HepG2 (cell line): ENCODE measurements around the gene FAM20A. TPM values are rescaled to one million over a fixed set of nuclear protein-coding genes. Genes with fewer than 3 reads are reported as not detected.

Experiments used
- ADNP ChIP-seq: sonication (generic); formaldehyde crosslinking; IDR thresholded peaks from 2 replicates; pipeline ENCODE4 v1.4.0; 2020; ENCODE audit warnings: missing genetic modification reagents
- AGO1 ChIP-seq: fragments of 200-400 bp; formaldehyde crosslinking; IDR thresholded peaks from 2 replicates; pipeline ENCODE4 v1.6.1; 2017; ENCODE audit warnings: mild to moderate bottlenecking, low read depth, low read length, moderate library complexity; ENCODE audit not compliant: poor library complexity, severe bottlenecking
- ARNTL ChIP-seq: sonication (generic); formaldehyde crosslinking; IDR thresholded peaks from 2 replicates; pipeline ENCODE4 v1.4.0; 2020; ENCODE audit warnings: mild to moderate bottlenecking, missing genetic modification reagents
- CSRNP1 ChIP-seq: sonication (generic); formaldehyde crosslinking; IDR thresholded peaks from 2 replicates; pipeline ENCODE4 v1.8.1; 2023; ENCODE audit warnings: mild to moderate bottlenecking, missing genetic modification reagents
- ELK4 ChIP-seq: sonication (generic); formaldehyde crosslinking; IDR thresholded peaks from 2 replicates; pipeline ENCODE4 v1.9.0; 2021; ENCODE audit warnings: missing genetic modification reagents, borderline replicate concordance
- GZF1 ChIP-seq: sonication (generic); formaldehyde crosslinking; IDR thresholded peaks from 2 replicates; pipeline ENCODE4 v1.5.1; 2020; ENCODE audit warnings: mild to moderate bottlenecking, missing genetic modification reagents
- HIVEP1 ChIP-seq: sonication (generic); formaldehyde crosslinking; IDR thresholded peaks from 2 replicates; pipeline ENCODE4 v1.4.0; 2020; ENCODE audit warnings: mild to moderate bottlenecking, missing genetic modification reagents
- KDM3A ChIP-seq: IDR thresholded peaks from 2 replicates; pipeline ENCODE4 v1.6.1; 2018; ENCODE audit warnings: low read depth, missing compliant biosample characterization
- KLF13 ChIP-seq: sonication (generic); formaldehyde crosslinking; IDR thresholded peaks from 2 replicates; pipeline ENCODE4 v1.4.0; 2020; ENCODE audit warnings: mild to moderate bottlenecking, missing genetic modification reagents
- MBNL3 ChIP-seq: fragments of 250-450 bp; sonication (Bioruptor Pico); conservative IDR thresholded peaks from 2 replicates; pipeline ENCODE4 v1.8.0; 2022; ENCODE audit warnings: mild to moderate bottlenecking, inconsistent platforms
- MXD3 ChIP-seq: IDR thresholded peaks from 2 replicates; pipeline ENCODE4 v1.6.1; 2016; ENCODE audit warnings: mild to moderate bottlenecking, missing biosample characterization, missing genetic modification reagents
- NFYB ChIP-seq: sonication (generic); formaldehyde crosslinking; IDR thresholded peaks from 2 replicates; pipeline ENCODE4 v1.4.0; 2020; ENCODE audit warnings: missing genetic modification reagents
- PCBP1 ChIP-seq: fragments of 200-400 bp; formaldehyde crosslinking; IDR thresholded peaks from 2 replicates; pipeline ENCODE4 v1.6.1; 2017; ENCODE audit warnings: mild to moderate bottlenecking, low read depth, low read length, borderline replicate concordance
- RFXANK ChIP-seq: IDR thresholded peaks from 2 replicates; pipeline ENCODE4 v1.6.1; 2016
- TRAFD1 ChIP-seq: sonication (generic); formaldehyde crosslinking; IDR thresholded peaks from 2 replicates; pipeline ENCODE4 v1.5.1; 2020; ENCODE audit warnings: missing genetic modification reagents, mild to moderate bottlenecking, borderline replicate concordance
- XBP1 ChIP-seq: sonication (generic); formaldehyde crosslinking; IDR thresholded peaks from 2 replicates; pipeline ENCODE4 v1.5.0; 2020; ENCODE audit warnings: missing genetic modification reagents
- YEATS4 ChIP-seq: sonication (generic); formaldehyde crosslinking; IDR thresholded peaks from 2 replicates; pipeline ENCODE4 v1.4.0; 2020; ENCODE audit warnings: missing genetic modification reagents, borderline replicate concordance
- ZNF503 ChIP-seq: sonication (generic); formaldehyde crosslinking; IDR thresholded peaks from 2 replicates; pipeline ENCODE4 v1.4.0; 2020; ENCODE audit warnings: missing genetic modification reagents
- ZNF546 ChIP-seq: sonication (generic); formaldehyde crosslinking; conservative IDR thresholded peaks from 2 replicates; pipeline ENCODE4 v1.8.1; 2023; ENCODE audit warnings: mild to moderate bottlenecking, missing genetic modification reagents
- ZNF564 ChIP-seq: sonication (generic); formaldehyde crosslinking; IDR thresholded peaks from 2 replicates; pipeline ENCODE4 v1.8.1; 2023; ENCODE audit warnings: mild to moderate bottlenecking, missing genetic modification reagents
- ZNF652 ChIP-seq: IDR thresholded peaks from 2 replicates; pipeline ENCODE4 v1.6.1; 2016; ENCODE audit warnings: low read depth, borderline replicate concordance
- ZNF724P ChIP-seq: sonication (generic); formaldehyde crosslinking; IDR thresholded peaks from 2 replicates; pipeline ENCODE4 v1.8.0; 2022; ENCODE audit warnings: missing genetic modification reagents, borderline replicate concordance
- ZNF772 ChIP-seq: sonication (generic); formaldehyde crosslinking; IDR thresholded peaks from 2 replicates; pipeline ENCODE4 v1.5.0; 2020; ENCODE audit warnings: mild to moderate bottlenecking, missing genetic modification reagents
- ZNF777 ChIP-seq: sonication (generic); formaldehyde crosslinking; IDR thresholded peaks from 2 replicates; pipeline ENCODE4 v1.4.0; 2020; ENCODE audit warnings: missing genetic modification reagents
- polyA plus RNA-seq, 8 experiments: library from polyadenylated mRNA; depleted of rRNA in 3 of 8; stranded (reverse) in 7 of 8; unstranded in 1 of 8; fragments of >200 nt; fragmentation: Illumina TruSeq in 4 of 8; extraction: Trizol in 4 of 8; gene quantifications; 2 replicates each; pipeline versions ENCODE4 v1.2.1 to v1.2.3, GENCODE V29; 2011 to 2016; ENCODE audit warnings: low read depth in 4 of 8, missing spikeins in 1 of 8, mixed read lengths in 1 of 8; ENCODE audit not compliant: insufficient read depth in 1 of 8
- total RNA-seq, 5 experiments: library from RNA; depleted of rRNA; stranded (reverse); fragments of >200 nt; fragmentation: Illumina TruSeq; extraction: Trizol; gene quantifications; 2 replicates each; pipeline ENCODE4 v1.2.3, GENCODE V29; 2016; ENCODE audit warnings: low read depth in 1 of 5

The FAM20A gene
- total and polyA plus RNA-seq, 2 of the 13 experiments (the other 11 are each of a cell fraction or from before 2014, with no cell fraction given) = 9.3 to 20.7 TPM

- TF ChIP-seq ZNF503 = 0 out of 2 replicates have a peak, but pooled peaks have one; percentile 14
- peak; percentile 98 for TF ChIP-seq GZF1 (CRISPR knock-in tag)
- no peak for TF ChIP-seq CSRNP1 (CRISPR knock-in tag)
- TF ChIP-seq ELK4 (CRISPR knock-in tag) = no peak; the same call in 1 of the 2 replicates
- no peak; the same call in 1 of the 2 replicates for TF ChIP-seq ZNF546 (CRISPR knock-in tag)
- no peak for TF ChIP-seq TRAFD1 (CRISPR knock-in tag)
- TF ChIP-seq KDM3A (CRISPR knock-in tag) = no peak
- TF ChIP-seq ZNF652 (CRISPR knock-in tag) = peak; percentile 88
- TF ChIP-seq ZNF564 = no peak
- TF ChIP-seq MXD3 (CRISPR knock-in tag) = no peak
- 0 out of 2 replicates have a peak, but pooled peaks have one; percentile 3 for TF ChIP-seq PCBP1
- no peak for TF ChIP-seq ZNF724P (CRISPR knock-in tag)
- no peak for TF ChIP-seq XBP1
- TF ChIP-seq AGO1 = no peak
- no peak for TF ChIP-seq YEATS4 (CRISPR knock-in tag)
- 0 out of 2 replicates have a peak, but pooled peaks have one; percentile 41 for TF ChIP-seq RFXANK
- TF ChIP-seq ARNTL (CRISPR knock-in tag) = no peak
- 0 out of 2 replicates have a peak, but pooled peaks have one; percentile 35 for TF ChIP-seq HIVEP1 (CRISPR knock-in tag)
- no peak for TF ChIP-seq MBNL3 (CRISPR knock-in tag)
- TF ChIP-seq ZNF777 = 0 out of 2 replicates have a peak, but pooled peaks have one; percentile 10
- no peak for TF ChIP-seq ADNP
- peak; percentile 76; the same call in 1 of the 2 replicates for TF ChIP-seq KLF13 (CRISPR knock-in tag)
- no peak for TF ChIP-seq NFYB (CRISPR knock-in tag)
- TF ChIP-seq ZNF772 (CRISPR knock-in tag) = no peak
These were observed 88.2 kb downstream of the FAM20A start (continued) for GRCh38 chr17:68512960-68513474.
